ENCODE results near the gene OR52B2.
"Not testable (repeated sequence)": the region's sequence is repeated elsewhere in the genome, so short reads cannot be mapped to it uniquely, and the experiment has no call there.

OR52B2 gene

DNA sequence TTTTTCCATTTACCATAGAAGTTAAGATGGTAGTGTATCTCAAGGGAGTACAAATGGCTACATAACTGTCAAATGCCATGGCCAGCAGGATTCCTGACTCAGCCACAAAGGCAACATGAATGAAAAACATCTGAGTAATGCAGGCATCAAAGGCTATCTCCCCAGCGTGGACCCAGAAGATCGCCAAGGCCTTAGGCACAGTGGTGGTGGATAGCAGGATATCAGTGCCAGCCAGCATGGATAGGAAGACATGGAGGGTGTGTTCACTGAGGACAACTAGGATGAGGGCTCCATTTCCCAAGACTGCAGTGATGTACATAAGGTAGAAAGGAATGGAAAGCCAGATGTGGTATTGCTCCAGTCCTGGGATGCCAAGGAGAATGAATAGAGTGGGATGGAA, 18.0 kb downstream of the OR52B2 start:
- DNase-seq (ENCODE audit: low read depth), result no peak

DNA sequence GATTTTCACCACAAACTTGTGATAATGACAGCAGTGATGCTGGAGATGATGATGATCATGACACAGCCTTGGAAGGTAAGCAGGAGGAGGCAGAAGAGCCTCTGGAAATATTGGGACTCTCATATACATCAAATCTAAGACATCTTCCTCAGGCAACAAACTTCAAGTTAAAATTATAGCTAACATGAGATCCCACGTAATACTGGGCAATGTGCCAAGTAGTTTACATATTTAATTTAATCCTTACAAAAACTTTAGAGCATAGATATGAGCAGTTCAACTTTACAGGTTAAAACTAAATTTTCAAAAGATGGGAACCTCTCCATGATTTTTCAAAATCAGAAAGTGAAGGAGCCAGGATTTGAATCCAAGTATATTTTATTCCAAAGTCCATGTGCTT, 19.0 kb downstream of the OR52B2 start:
- no peak for DNase-seq (ENCODE audit: low read depth)

DNA sequence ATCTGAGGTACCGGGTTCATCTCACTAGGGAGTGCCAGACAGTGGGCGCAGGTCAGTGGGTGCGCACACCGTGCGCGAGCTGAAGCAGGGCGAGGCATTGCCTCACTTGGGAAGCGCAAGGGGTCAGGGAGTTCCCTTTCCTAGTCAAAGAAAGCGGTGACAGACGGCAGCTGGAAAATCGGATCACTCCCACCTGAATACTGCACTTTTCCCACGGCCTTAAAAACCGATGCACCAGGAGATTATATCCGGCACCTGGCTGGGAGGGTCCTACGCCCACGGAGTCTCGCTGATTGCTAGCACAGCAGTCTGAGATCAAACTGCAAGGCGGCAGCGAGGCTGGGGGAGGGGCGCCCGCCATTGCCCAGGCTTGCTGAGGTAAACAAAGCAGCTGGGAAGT, 26.4 kb downstream of the OR52B2 start:
- DNase-seq (ENCODE audit: low read depth), result not testable (repeated sequence)

DNA sequence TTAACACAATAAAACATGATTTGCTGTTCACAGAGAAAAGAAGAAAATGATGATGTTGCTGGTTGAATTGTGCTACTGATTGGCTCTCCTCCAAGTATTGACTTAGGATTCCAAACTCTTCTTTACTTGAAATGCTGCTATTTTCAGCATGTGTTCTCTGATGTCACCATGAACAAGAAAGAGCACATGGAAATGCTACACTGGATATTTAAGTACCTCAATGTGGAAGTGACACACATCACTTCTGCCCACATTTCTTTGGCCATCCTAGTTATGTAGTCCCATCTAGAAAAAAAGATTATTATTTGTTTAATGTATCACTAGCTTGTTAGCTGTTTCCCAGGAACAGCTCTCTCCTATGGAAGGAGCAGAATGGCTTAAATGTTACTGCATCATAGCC, 27.2 kb downstream of the OR52B2 start:
- DNase-seq (ENCODE audit: low read depth), result no peak

DNA sequence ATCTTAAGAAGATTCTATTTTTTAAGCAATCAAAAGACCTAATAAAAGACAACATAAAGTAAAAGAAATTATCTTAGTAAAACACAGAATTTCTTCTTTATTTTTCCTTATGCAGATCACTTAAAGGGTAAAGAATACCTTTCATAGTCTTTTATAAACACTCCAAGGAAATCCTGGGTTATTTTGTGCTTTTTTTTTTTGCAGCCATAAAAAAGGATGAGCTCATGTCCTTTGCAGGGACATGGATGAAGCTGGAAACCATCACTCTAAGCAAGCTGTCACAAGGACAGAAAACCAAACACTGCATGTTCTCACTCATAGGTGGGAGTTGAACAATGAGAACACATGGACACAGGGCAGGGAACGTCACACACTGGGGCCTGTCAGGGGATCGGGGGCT, 34.2 kb downstream of the OR52B2 start:
- not testable (repeated sequence) for DNase-seq (ENCODE audit: low read depth)

DNA sequence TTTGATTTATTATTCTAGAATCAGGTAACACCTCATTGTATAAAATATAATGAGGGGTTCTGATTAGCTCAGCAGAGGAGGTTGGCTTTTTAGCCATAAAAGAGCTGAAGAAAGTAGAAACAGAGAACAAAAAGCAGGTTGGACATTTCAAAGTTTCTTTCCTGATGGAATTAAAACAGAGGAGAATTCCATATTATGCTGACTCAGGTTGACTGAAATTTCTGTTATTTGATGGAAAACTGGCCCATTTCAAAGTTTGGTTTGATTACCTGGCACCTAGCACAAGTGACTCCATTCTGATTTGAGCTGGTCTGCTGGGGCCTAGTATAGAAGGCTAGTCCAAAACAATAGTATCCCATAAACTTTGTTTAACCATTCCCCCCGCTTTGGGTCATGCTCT, 37.7 kb downstream of the OR52B2 start:
- no peak for DNase-seq (ENCODE audit: low read depth)

DNA sequence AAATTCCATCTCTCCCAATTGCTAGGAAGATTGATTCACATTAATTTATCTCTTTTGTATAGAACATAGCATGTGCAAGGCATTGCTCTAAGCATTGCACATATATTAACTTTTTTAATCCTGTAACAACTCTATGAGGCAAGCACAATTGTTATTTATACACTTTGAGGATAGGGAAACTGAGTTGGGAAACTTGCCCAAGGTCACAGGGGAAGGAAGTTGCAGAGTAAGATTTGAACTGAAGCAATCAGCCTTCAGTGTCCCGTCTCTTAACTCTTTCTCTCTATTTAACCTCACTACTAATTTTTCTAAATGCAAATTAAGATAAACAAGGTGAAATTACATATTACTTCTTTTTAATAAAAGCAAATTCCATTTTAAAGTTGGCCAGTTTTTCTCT, 40.5 kb downstream of the OR52B2 start:
- DNase-seq (ENCODE audit: low read depth), result no peak

DNA sequence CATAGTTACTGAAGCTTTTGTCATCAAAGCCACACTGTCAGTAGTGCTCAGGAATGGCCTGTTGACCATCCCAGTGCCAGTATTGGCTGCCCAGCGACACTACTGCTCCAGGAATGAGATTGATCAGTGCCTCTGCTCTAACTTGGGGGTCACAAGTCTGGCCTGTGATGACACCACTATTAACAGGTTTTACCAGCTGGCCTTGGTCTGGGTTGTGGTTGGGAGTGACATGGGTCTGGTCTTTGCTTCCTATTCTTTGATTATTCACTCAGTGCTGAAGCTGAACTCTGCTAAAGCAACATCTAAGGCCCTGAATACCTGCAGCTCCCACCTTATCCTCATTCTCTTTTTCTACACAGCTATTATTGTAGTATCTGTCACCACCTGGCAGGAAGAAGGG, 41.1 kb downstream of the OR52B2 start:
- DNase-seq (ENCODE audit: low read depth), result no peak

DNA sequence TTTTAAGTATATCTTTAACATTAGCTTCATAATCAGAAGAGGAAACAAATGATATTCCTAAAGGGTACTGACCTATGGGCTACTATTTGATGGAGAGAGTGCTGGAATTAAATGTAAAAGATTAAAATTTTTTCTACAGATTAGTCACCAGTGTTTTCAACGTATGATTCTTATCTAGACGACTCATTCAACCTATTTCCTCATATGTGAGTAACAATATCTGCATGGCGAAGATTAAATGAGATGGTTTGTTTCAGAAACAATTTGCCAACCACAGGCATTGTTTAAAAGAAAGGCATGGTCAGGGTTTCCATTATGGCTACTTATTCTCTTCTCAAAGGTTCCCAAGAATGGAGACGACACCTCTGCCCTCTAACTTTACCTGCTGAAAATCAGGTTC, 42.2 kb downstream of the OR52B2 start:
- DNase-seq (ENCODE audit: low read depth), result no peak

DNA sequence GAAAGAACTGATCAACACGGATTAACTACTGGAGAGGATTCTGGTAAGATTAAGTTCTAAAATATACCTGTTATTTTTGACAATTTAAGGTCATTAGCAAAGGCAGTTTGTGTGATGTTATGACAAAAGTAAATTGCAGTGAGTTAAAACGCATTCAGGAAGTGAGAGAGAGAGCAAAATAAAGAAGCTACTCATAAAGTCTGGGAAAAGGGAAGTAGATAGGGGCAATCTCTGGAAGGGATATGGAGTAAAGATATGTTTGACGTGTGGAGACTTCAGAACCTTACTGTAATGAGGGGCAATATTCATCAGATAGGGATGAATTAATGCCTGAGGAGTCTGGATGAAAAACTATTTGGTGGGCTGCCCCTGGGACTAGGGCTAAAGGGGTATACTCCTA, 45.9 kb downstream of the OR52B2 start:
- DNase-seq (ENCODE audit: low read depth), result no peak

Data from stimulated activated CD8-positive, alpha-beta memory T cell treated with anti-CD3 and anti-CD28 coated beads, Interleukin-4, amount 100 ng/mL, for 24 hours (primary cell).